ENCODE measurements around the gene XPNPEP1.

XPNPEP1 gene

DNA sequence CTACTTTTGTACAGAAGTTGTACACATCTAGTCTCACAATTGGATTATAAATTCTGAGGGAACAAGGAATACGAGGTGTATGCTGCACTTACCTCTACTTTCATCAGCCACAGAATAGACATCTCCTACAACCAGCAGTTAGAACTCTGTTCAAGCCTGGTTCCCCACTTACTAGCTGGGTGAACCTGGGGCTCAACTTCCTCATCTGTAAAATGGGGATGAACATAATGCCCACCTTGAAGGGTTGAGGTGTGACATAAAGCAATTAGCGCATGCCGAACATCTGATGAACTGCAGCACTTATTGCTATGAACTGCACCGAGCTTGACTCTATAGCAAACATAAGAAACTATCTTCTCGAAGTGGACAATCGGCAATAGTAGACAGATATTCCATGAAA lies 25.3 kb downstream of the XPNPEP1 start:
- Histone ChIP-seq H3K4me2 (ENCODE audit: low read length) (no peak overlapping the region), H3K9ac (ENCODE audit: low read length) (no peak overlapping the region), H3K79me2 (ENCODE audit: insufficient read depth, low read length) (peaks cover 6% of the 10 kb centered on the region; the same call in 1 of the 2 replicates), H3K4me3 (ENCODE audit: low read depth, low read length, poor library complexity, severe bottlenecking) (no peak overlapping the region), H3K4me1 (ENCODE audit: insufficient read depth, low read length, severe bottlenecking) (peaks cover 18% of the 10 kb centered on the region), H3K27ac (ENCODE audit: low read depth, low read length, poor library complexity, severe bottlenecking) (no peak overlapping the region), H3K27me3 (ENCODE audit: insufficient read depth, low read length) (no peaks in the 10 kb centered on the region), H4K20me1 (ENCODE audit: insufficient read depth, low read length) (no peaks in the 10 kb centered on the region), H3K9me3 (ENCODE audit: low read length) (no peaks in the 10 kb centered on the region), H3K9me2 (ENCODE audit: low read depth, low read length) (no peaks in the 10 kb centered on the region), H3F3A (ENCODE audit: insufficient read depth, low read length) (no peaks in the 10 kb centered on the region), H2AFZ (ENCODE audit: low read length) (no peak overlapping the region), H3K36me3 (ENCODE audit: insufficient read depth, low read length) (peaks cover 64% of the 10 kb centered on the region)
- no peak for TF ChIP-seq EZH2 (IDR thresholded peaks at IDR 0.05; ENCODE audit: borderline replicate concordance, low read length)
- TF ChIP-seq, protein P1, sequence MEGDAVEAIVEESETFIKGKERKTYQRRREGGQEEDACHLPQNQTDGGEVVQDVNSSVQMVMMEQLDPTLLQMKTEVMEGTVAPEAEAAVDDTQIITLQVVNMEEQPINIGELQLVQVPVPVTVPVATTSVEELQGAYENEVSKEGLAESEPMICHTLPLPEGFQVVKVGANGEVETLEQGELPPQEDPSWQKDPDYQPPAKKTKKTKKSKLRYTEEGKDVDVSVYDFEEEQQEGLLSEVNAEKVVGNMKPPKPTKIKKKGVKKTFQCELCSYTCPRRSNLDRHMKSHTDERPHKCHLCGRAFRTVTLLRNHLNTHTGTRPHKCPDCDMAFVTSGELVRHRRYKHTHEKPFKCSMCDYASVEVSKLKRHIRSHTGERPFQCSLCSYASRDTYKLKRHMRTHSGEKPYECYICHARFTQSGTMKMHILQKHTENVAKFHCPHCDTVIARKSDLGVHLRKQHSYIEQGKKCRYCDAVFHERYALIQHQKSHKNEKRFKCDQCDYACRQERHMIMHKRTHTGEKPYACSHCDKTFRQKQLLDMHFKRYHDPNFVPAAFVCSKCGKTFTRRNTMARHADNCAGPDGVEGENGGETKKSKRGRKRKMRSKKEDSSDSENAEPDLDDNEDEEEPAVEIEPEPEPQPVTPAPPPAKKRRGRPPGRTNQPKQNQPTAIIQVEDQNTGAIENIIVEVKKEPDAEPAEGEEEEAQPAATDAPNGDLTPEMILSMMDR (IDR thresholded peaks at IDR 0.05; ENCODE audit: low read length) = no peak

DNA sequence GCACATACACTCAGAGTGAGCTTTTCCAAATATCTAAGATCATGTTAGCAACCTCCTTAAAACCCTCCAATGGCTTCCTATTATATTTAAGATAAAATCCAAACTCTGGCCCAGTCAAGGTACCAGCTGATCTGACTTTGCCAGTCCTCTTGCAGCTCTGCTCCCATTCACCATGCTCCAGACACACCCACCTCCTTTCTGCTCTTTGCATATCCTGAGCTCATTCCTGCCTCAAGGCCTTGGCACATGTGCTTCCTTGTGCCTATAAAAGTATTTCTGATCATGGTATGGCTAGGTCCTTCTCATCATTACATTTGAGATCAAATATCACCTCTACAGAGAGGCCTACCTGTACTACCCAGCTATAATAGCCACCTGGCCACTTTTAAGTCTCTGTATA lies 27.5 kb downstream of the XPNPEP1 start:
- H3F3A ChIP-seq (ENCODE audit: insufficient read depth, low read length) = no peaks in the 10 kb centered on the region
- no peak overlapping the region for H3K27ac ChIP-seq (ENCODE audit: low read depth, low read length, poor library complexity, severe bottlenecking)
- H3K9ac ChIP-seq (ENCODE audit: low read length) = no peak overlapping the region
- peaks cover 15% of the 10 kb centered on the region for H3K4me1 ChIP-seq (ENCODE audit: insufficient read depth, low read length, severe bottlenecking)
- TF ChIP-seq, protein P1 (IDR thresholded peaks at IDR 0.05; ENCODE audit: low read length) = no peak
- no peak overlapping the region for H3K4me3 ChIP-seq (ENCODE audit: low read depth, low read length, poor library complexity, severe bottlenecking)
- no peak overlapping the region for H3K4me2 ChIP-seq (ENCODE audit: low read length)
- no peaks in the 10 kb centered on the region for H3K9me3 ChIP-seq (ENCODE audit: low read length)
- H3K79me2 ChIP-seq (ENCODE audit: insufficient read depth, low read length) = no peaks in the 10 kb centered on the region
- H4K20me1 ChIP-seq (ENCODE audit: insufficient read depth, low read length) = no peaks in the 10 kb centered on the region
- H2AFZ ChIP-seq (ENCODE audit: low read length) = no peak overlapping the region
- H3K27me3 ChIP-seq (ENCODE audit: insufficient read depth, low read length) = no peaks in the 10 kb centered on the region
- no peaks in the 10 kb centered on the region for H3K9me2 ChIP-seq (ENCODE audit: low read depth, low read length)
- H3K36me3 ChIP-seq (ENCODE audit: insufficient read depth, low read length) = peaks cover 72% of the 10 kb centered on the region

DNA sequence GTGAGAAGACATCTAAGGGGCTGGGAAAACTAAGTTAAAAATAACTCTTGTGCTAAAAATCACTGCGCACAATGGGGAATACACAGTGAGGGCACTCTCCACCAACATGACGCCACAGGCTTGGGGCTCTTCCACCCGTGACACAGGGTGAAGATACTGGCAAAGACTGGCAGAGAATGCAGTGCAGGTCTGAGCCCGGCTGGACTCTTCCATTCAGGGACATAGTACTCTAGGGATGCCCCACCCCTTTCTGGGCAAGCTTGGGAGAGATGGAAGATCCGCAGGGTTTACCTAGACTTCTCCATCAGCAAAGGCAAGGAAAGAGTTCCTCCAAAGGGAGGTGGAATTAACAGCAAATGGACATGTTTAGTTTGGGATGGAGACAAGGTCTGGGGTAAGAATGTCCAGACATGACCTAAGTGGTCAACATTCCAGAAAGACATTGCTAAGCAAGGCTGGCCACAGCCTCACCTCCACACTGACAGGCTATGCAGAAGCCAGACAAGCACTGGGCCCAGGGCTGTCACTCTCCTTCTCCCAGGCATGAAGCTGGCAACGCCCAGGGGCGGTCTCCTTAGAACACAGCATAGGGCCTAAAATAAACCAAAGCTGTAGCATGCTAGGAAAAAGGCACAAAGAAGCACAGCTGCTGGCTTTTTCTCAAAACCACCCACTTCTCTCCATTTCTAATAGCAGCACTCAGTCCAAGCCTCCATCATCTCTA lies 28.1 kb downstream of the XPNPEP1 start:
- H3K79me2 ChIP-seq (ENCODE audit: insufficient read depth, low read length) = no peaks in the 10 kb centered on the region
- H3K36me3 ChIP-seq (ENCODE audit: insufficient read depth, low read length) = peaks cover 72% of the 10 kb centered on the region

More for the DNA sequence above, 28.1 kb downstream of the XPNPEP1 start:
- no peak overlapping the region for H3K4me3 ChIP-seq (ENCODE audit: low read depth, low read length, poor library complexity, severe bottlenecking)
- no peaks in the 10 kb centered on the region for H3K9me3 ChIP-seq (ENCODE audit: low read length)
- H2AFZ ChIP-seq (ENCODE audit: low read length) = no peak overlapping the region
- H3K27ac ChIP-seq (ENCODE audit: low read depth, low read length, poor library complexity, severe bottlenecking) = peak overlapping the region; percentile 10
- peaks cover 15% of the 10 kb centered on the region for H3K4me1 ChIP-seq (ENCODE audit: insufficient read depth, low read length, severe bottlenecking)
- H3K4me2 ChIP-seq (ENCODE audit: low read length) = no peak overlapping the region
- no peaks in the 10 kb centered on the region for H3F3A ChIP-seq (ENCODE audit: insufficient read depth, low read length)
- no peaks in the 10 kb centered on the region for H3K9me2 ChIP-seq (ENCODE audit: low read depth, low read length)
- H4K20me1 ChIP-seq (ENCODE audit: insufficient read depth, low read length) = no peaks in the 10 kb centered on the region
- TF ChIP-seq EZH2 (IDR thresholded peaks at IDR 0.05; ENCODE audit: borderline replicate concordance, low read length) = no peak
- TF ChIP-seq, protein P1 (IDR thresholded peaks at IDR 0.05; ENCODE audit: low read length) = no peak
- H3K27me3 ChIP-seq (ENCODE audit: insufficient read depth, low read length) = no peaks in the 10 kb centered on the region
- no peak overlapping the region for H3K9ac ChIP-seq (ENCODE audit: low read length)

All from OCI-LY1 (cell line).